Fibroblast of pulmonary artery (primary cell): Measurements from ENCODE around the gene TMEM14B.
"Not testable (repeated sequence)": the region's sequence is repeated elsewhere in the genome, so short reads cannot be mapped to it uniquely, and the experiment has no call there.

Source experiments
- DNase-seq: peaks from one replicate; pipeline ENCODE4 v3.0.0-alpha.2; 2010; ENCODE audit warnings: low read depth
- H3K4me3 ChIP-seq: replicated peaks from 2 replicates; pipeline ENCODE4 v1.5.1; 2011; ENCODE audit warnings: low read depth, mild to moderate bottlenecking, control low read depth, low read length, moderate library complexity
- CTCF ChIP-seq: IDR thresholded peaks from 2 replicates; pipeline ENCODE4 v1.5.1; 2011; ENCODE audit warnings: mild to moderate bottlenecking, control low read depth, low read length, inconsistent platforms; ENCODE audit errors: missing control alignments

Gene TMEM14B

DNA sequence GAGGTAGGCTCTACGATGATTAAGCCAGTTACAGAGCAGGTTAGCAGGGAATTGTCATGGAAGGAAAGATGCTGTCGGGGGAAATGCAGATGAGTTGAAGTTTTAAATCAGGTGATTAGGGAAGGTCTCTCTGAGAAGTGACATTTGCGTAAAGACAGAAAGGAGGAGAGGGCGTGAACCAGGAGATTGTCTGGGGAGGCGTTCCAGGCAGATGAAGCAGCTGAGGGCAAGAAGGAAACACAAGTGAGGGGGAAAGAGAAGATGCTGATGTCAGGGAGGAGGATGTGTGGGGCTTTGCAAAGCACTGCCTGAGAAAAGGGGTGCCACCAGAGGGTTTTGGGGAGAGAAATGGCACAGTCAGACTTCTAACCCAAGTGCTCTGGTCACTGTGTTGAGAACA, 2.5 kb upstream of the TMEM14B start:
- H3K4me3 ChIP-seq = no peak overlapping the region
- no peak for TF ChIP-seq CTCF
- no peak for DNase-seq

- no peak for TF ChIP-seq CTCF
- DNase-seq = no peak
- peak overlapping the region; percentile 94 for H3K4me3 ChIP-seq
Measured at GRCh38 chr6:10746915-10747250, 722 bp upstream of the TMEM14B start.

DNA sequence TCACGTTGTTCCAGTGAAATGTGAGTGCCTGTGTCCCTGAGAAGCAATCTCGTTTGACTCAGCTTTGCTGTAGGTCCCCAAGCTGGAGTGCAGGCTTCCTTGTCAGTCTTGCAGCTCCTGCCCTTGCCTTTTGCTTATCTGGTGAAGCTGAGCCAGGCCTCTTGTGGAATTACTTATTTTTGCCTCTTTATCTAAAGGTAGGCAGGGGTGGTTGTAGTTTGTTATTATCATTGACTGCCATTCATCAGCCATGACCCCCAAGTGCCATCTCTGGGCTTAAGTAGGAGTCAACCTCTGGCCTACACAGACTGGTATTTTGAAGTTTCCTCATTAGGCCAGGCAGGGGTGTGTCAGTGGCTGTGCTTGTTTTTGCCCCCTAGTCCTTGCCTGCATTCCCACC, 2.1 kb downstream of the TMEM14B start:
- H3K4me3 ChIP-seq = no peak overlapping the region
- DNase-seq = no peak
- TF ChIP-seq CTCF = no peak

GRCh38 chr6:10750568-10750967, 3.0 kb downstream of the TMEM14B start:
- DNase-seq, H3K4me3 ChIP-seq: not testable (repeated sequence)

DNA sequence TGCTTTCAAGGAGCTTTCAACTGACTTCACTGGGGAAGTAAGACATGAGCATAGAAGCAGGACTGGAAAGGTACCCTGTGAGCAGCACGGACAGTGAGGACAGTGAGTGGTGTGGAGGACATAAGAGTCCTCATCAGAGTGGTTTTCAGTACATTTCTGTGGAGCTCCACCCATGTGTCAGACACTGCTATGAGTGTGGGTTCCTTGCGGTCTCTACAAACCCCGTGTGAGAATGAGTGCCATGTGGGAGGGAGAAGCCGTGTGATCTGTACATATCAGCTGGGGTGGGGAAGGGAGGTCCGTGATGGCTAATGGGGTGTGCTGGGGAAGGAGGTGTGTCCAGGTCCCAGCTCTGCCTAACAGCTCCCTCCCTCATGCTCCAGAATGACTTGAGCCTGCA, 4.2 kb downstream of the TMEM14B start:
- DNase-seq, H3K4me3 ChIP-seq: not testable (repeated sequence)

- no peak for DNase-seq
- no peak overlapping the region for H3K4me3 ChIP-seq
- no peak for TF ChIP-seq CTCF
Measured at GRCh38 chr6:10756085-10756484, 8.5 kb downstream of the TMEM14B start.

DNA sequence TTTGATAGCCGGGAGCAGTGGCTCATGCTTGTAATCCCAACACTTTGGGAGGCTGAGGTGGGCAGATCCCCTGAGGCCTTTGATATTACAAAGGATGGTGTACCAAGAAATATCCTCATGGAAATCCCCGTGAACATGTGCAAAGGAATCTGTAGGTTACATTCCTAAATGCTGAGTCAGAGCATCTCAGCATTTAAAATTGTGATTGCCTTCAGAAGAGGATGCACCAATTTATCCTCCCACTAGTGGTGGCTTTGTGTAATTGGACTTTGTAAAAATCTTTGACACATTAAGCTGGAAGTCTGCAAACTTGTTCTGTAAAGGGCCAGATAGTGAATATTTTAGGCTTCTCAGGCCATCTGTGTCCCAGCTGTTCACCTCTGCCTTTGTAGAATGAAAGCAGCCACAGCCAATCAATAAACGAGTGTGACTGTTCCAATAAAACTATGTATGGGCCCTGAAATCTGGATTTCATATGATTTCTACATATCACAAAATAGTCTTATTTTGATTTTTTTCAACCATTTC, 11.8 kb downstream of the TMEM14B start:
- DNase-seq = peak; percentile 92
- peak; percentile 58 for TF ChIP-seq CTCF
- no peak overlapping the region for H3K4me3 ChIP-seq

DNA sequence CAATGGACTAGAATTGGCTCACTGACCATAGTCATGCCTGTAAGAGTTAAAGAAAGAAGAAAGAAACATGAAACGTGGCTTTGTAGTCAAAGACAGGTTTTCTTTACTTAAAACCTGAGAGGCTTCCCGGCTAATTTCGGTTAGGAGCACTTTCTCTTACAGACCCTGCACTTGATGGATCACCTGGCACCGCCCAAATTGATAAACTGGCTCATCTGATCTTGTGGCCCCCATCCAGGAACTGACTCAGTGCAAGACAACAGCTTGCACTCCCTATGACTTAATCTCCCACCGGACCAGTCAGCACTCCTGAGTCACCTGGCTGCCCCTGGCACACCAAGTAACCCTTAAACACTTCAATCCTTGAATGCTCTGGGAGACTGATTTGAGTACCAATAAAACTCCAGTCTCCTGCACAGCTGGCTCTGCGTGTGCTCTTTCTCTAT, 12.3 kb downstream of the TMEM14B start:
- DNase-seq = peak; percentile 52
- no peak for TF ChIP-seq CTCF
- H3K4me3 ChIP-seq = no peak overlapping the region
